ENCODE data around the gene ZC3H12D.

- TF ChIP-seq ZNF776 (tag by site-specific recombination; IDR thresholded peaks at IDR 0.05; ENCODE audit: borderline replicate concordance) (no peak), ZNF274 (IDR thresholded peaks at IDR 0.05; ENCODE audit: low read length) (no peak), ZNF274 (tag by site-specific recombination; IDR thresholded peaks at IDR 0.05; ENCODE audit: borderline replicate concordance) (no peak), ZSCAN5A (tag by site-specific recombination; IDR thresholded peaks at IDR 0.05) (no peak), ZNF24 (tag by site-specific recombination; IDR thresholded peaks at IDR 0.05) (no peak)
Observed at GRCh38 chr6:149431905-149432775, 52.7 kb downstream of the ZC3H12D start.

Measured in HEK293 (cell line).